K562 (cell line): ENCODE data around the gene AFG1L. TPM values are rescaled to one million over a fixed set of nuclear protein-coding genes. Genes with fewer than 3 reads are reported as not detected.

ENCODE experiments used
- ADNP ChIP-seq: fragments of 200-800 bp; sonication (Bioruptor generic); IDR thresholded peaks from 2 replicates; pipeline ENCODE4 v1.6.1; 2016; ENCODE audit warnings: missing genetic modification characterization, missing compliant biosample characterization
- ARNT ChIP-seq, 2 experiments: fragments of 450-650 bp; IDR thresholded peaks; 2 replicates each; pipeline ENCODE4 v1.6.1; 2016; ENCODE audit warnings: mild to moderate bottlenecking in 1 of 2
- BRD4 ChIP-seq: fragments of 200-600 bp; sonication (generic); IDR thresholded peaks from 2 replicates; pipeline ENCODE4 v1.6.1; 2017; ENCODE audit warnings: inconsistent platforms
- CBFA2T2 ChIP-seq: fragments of 450-650 bp; conservative IDR thresholded peaks from 2 replicates; pipeline ENCODE4 v1.6.1; 2017; ENCODE audit warnings: mild to moderate bottlenecking
- CBFB ChIP-seq: sonication (generic); formaldehyde crosslinking; IDR thresholded peaks from 2 replicates; pipeline ENCODE4 v1.4.0; 2020; ENCODE audit warnings: mild to moderate bottlenecking, missing genetic modification reagents
- CHD1 ChIP-seq: fragments of 200-600 bp; sonication (generic); IDR thresholded peaks from one replicate; pipeline ENCODE4 v1.6.1; 2012; ENCODE audit warnings: mild to moderate bottlenecking, moderate library complexity, low read length, inconsistent platforms
- FOS ChIP-seq: IDR thresholded peaks from 3 replicates; pipeline ENCODE4 v1.6.1; 2011; ENCODE audit not compliant: insufficient read length; ENCODE audit errors: extremely low read depth
- JUNB ChIP-seq: fragments of 450-650 bp; formaldehyde crosslinking; conservative IDR thresholded peaks from 2 replicates; pipeline ENCODE4 v1.4.0; 2020; ENCODE audit warnings: mild to moderate bottlenecking
- NCOA2 ChIP-seq, 2 experiments: fragments of 450-650 bp; IDR thresholded peaks; 2 replicates each; pipeline ENCODE4 v1.6.1; 2018; ENCODE audit warnings: mild to moderate bottlenecking in 2 of 2, moderate library complexity in 1 of 2; ENCODE audit not compliant: partially characterized antibody in 2 of 2
- NFATC3 ChIP-seq: fragments of 450-650 bp; IDR thresholded peaks from 2 replicates; pipeline ENCODE4 v1.6.1; 2017; ENCODE audit warnings: mild to moderate bottlenecking
- NFE2 ChIP-seq: IDR thresholded peaks from 2 replicates; pipeline ENCODE4 v1.6.1; 2014; ENCODE audit warnings: antibody characterized with exemption, low read depth
- NFIX ChIP-seq: fragments of 250-450 bp; sonication (Bioruptor Pico); IDR thresholded peaks from 2 replicates; pipeline ENCODE4 v1.4.0; 2020; ENCODE audit warnings: low read depth, mild to moderate bottlenecking, moderate library complexity
- NFRKB ChIP-seq: fragments of 450-650 bp; IDR thresholded peaks from 2 replicates; pipeline ENCODE4 v1.6.1; 2016; ENCODE audit warnings: low read depth
- PHF20 ChIP-seq: fragments of 450-650 bp; IDR thresholded peaks from 2 replicates; pipeline ENCODE4 v1.6.1; 2018; ENCODE audit not compliant: partially characterized antibody
- RBBP5 ChIP-seq: fragments of 200-600 bp; sonication (generic); IDR thresholded peaks from 2 replicates; pipeline ENCODE4 v1.6.1; 2012; ENCODE audit warnings: borderline replicate concordance, mild to moderate bottlenecking, low read length, control low read depth, inconsistent platforms; ENCODE audit not compliant: insufficient read depth, poor library complexity, severe bottlenecking
- SMAD1 ChIP-seq: fragments of 150-350 bp; IDR thresholded peaks from 2 replicates; pipeline ENCODE4 v1.6.1; 2014; ENCODE audit warnings: low read length, low read depth; ENCODE audit not compliant: partially characterized antibody
- TCF3 ChIP-seq: sonication (generic); formaldehyde crosslinking; IDR thresholded peaks from 2 replicates; pipeline ENCODE4 v1.4.0; 2020; ENCODE audit warnings: mild to moderate bottlenecking, missing genetic modification reagents
- TFAM ChIP-seq: fragments of 250-450 bp; sonication (Bioruptor Pico); conservative IDR thresholded peaks from 2 replicates; pipeline ENCODE4 v1.5.0; 2021; ENCODE audit warnings: mild to moderate bottlenecking, moderate library complexity
- THRAP3 ChIP-seq: fragments of 450-650 bp; IDR thresholded peaks from 2 replicates; pipeline ENCODE4 v1.6.1; 2016; ENCODE audit warnings: mild to moderate bottlenecking, inconsistent platforms, borderline replicate concordance
- TSC22D4 ChIP-seq: fragments of 450-650 bp; IDR thresholded peaks from 2 replicates; pipeline ENCODE4 v1.6.1; 2016; ENCODE audit warnings: missing genetic modification characterization, missing biosample characterization, control low read depth
- TSHZ1 ChIP-seq: fragments of 250-450 bp; sonication (Bioruptor Pico); IDR thresholded peaks from 2 replicates; pipeline ENCODE4 v1.4.0; 2020; ENCODE audit warnings: mild to moderate bottlenecking, moderate library complexity
- XRCC4 ChIP-seq: IDR thresholded peaks from one replicate; pipeline ENCODE4 v1.6.1; 2011; ENCODE audit not compliant: insufficient read depth, insufficient read length; ENCODE audit errors: extremely low read depth
- YBX1 ChIP-seq: fragments of 450-650 bp; IDR thresholded peaks from 2 replicates; pipeline ENCODE4 v1.7.1; 2016; ENCODE audit warnings: mild to moderate bottlenecking
- ZBTB2 ChIP-seq: fragments of 450-650 bp; IDR thresholded peaks from 2 replicates; pipeline ENCODE4 v1.6.1; 2016; ENCODE audit warnings: antibody characterized with exemption
- ZNF143 ChIP-seq: sonication (generic); formaldehyde crosslinking; IDR thresholded peaks from 2 replicates; pipeline ENCODE4 v1.9.0; 2022; ENCODE audit warnings: mild to moderate bottlenecking, missing genetic modification reagents
- ZNF347 ChIP-seq: fragments of 450-650 bp; formaldehyde crosslinking; IDR thresholded peaks from 2 replicates; pipeline ENCODE4 v1.4.0; 2020; ENCODE audit warnings: low read depth, mild to moderate bottlenecking, moderate library complexity
- ZNF384 ChIP-seq: IDR thresholded peaks from 2 replicates; pipeline ENCODE4 v1.6.1; 2012; ENCODE audit warnings: low read depth, low read length, improper control_type of control experiment
- ZNF75A ChIP-seq: fragments of 450-650 bp; formaldehyde crosslinking; IDR thresholded peaks from 2 replicates; pipeline ENCODE4 v1.4.0; 2020; ENCODE audit warnings: mild to moderate bottlenecking
- polyA plus RNA-seq, 8 experiments: library from polyadenylated mRNA; depleted of rRNA in 4 of 8; stranded (reverse) in 5 of 8; unstranded in 3 of 8; fragments of >200 nt; fragmentation: Nextera tagmentation in 2 of 8; fragmentation: Illumina TruSeq in 1 of 8; extraction: Ambion mirVana in 2 of 8; extraction: Trizol in 1 of 8; gene quantifications; 2 replicates each; pipeline versions ENCODE4 v1.2.1 to v1.2.3, GENCODE V29; 2011 to 2014; ENCODE audit warnings: inconsistent platforms in 1 of 8, missing spikeins in 1 of 8
- total RNA-seq, 7 experiments: library from RNA; depleted of rRNA in 6 of 7; stranded (reverse); fragments of >200 nt in 6 of 7; fragmentation: Illumina TruSeq in 2 of 7; extraction: Trizol in 2 of 7; gene quantifications; 2 replicates each; pipeline versions ENCODE4 v1.2.1 to v1.2.3, GENCODE V29; 2011 to 2021; ENCODE audit warnings: low replicate concordance in 1 of 7

The AFG1L gene
- total and polyA plus RNA-seq, 9 of the 15 experiments (the other 6 are each of a cell fraction or from before 2014, with no cell fraction given) = 2.2 to 15.5 (median 5.8) TPM

GRCh38 chr6:108260809-108261569 lies 33.9 kb upstream of the AFG1L start, which contains the start of gene SNX3 (continued):
- peak; percentile 67 for TF ChIP-seq PHF20
- TF ChIP-seq TCF3 (CRISPR knock-in tag) = no peak
- no peak for TF ChIP-seq ADNP (tag)
- no peak for TF ChIP-seq TSHZ1 (CRISPR knock-in tag)
- no peak for TF ChIP-seq NCOA2 (IDR thresholded peaks at IDR 0.05; ENCODE audit: partially characterized antibody in 2 of 2)
- peak; percentile 76 for TF ChIP-seq SMAD1
- TF ChIP-seq ZNF75A (CRISPR knock-in tag) = no peak
- no peak for TF ChIP-seq CBFA2T2
- TF ChIP-seq ZNF143 = peak; percentile 92
- TF ChIP-seq JUNB (CRISPR knock-in tag) = no peak
- TF ChIP-seq NFIX (CRISPR knock-in tag) = no peak
- TF ChIP-seq XRCC4 = no peak
- TF ChIP-seq BRD4 = no peak; the same call in 1 of the 2 replicates
- no peak for TF ChIP-seq ARNT (IDR thresholded peaks at IDR 0.05)
- TF ChIP-seq ZNF384 = no peak; the same call in 1 of the 2 replicates
- no peak for TF ChIP-seq ZBTB2
- no peak for TF ChIP-seq THRAP3
- peak; percentile 67 for TF ChIP-seq RBBP5
- TF ChIP-seq NFRKB = 0 out of 2 replicates have a peak, but pooled peaks have one; percentile 67
- no peak for TF ChIP-seq CHD1
- no peak for TF ChIP-seq NFATC3
- TF ChIP-seq CBFB (CRISPR knock-in tag) = no peak
- TF ChIP-seq TSC22D4 (tag) = no peak
- 0 out of 2 replicates have a peak, but pooled peaks have one; percentile 8 for TF ChIP-seq NFE2
- TF ChIP-seq TFAM = no peak
- TF ChIP-seq ZNF347 (CRISPR knock-in tag) = no peak
- TF ChIP-seq FOS = no peak
- TF ChIP-seq YBX1 = no peak
